PC-3 (cell line): Measurements from ENCODE around the gene ZBTB21. TPM values are rescaled to one million over a fixed set of nuclear protein-coding genes. Genes with fewer than 3 reads are reported as not detected.
A peak's percentile ranks its signal among the peaks of the same experiment; 100 is the strongest.

Experiments
- ATAC-seq: fragments of 200-7000 bp; cut with Tn5 transposase; 2 replicates; pipeline ENCODE4 v1.9.1; 2020; ENCODE audit warnings: mild to moderate bottlenecking, moderate library complexity
- BruUV-seq: library from RNA; stranded (reverse); fragments of 400-500 nt; replicated peaks from 2 replicates; lab custom pipeline; 2021; lab: Mats Ljungman, UMichigan
- CTCF ChIA-PET: fragments of 300-600 bp; sonication (Branson Sonifier 250); formaldehyde crosslinking; loops from one replicate; lab custom pipeline; 2022; ENCODE audit warnings: antibody characterized with exemption; lab: Charles Lee
- POLR2A ChIA-PET: fragments of 300-600 bp; sonication (Branson Sonifier 250); formaldehyde crosslinking; loops from one replicate; lab custom pipeline; 2022; ENCODE audit warnings: antibody characterized with exemption; ENCODE audit not compliant: unreplicated experiment; lab: Charles Lee
- DNase-seq: peaks from one replicate; pipeline ENCODE4 v3.0.0-alpha.2; 2015
- H2AFZ ChIP-seq: fragments of 300-600 bp; sonication (generic); 2 replicates; pipeline ENCODE4 v1.6.0; 2016; ENCODE audit warnings: antibody characterized with exemption, low read length
- H3F3A ChIP-seq: fragments of 300-600 bp; sonication (generic); one replicate; pipeline ENCODE4 v1.6.0; 2017; ENCODE audit warnings: antibody characterized with exemption, low read length, control low read depth, mild to moderate bottlenecking; ENCODE audit not compliant: unreplicated experiment
- H3K27ac ChIP-seq: fragments of 300-600 bp; sonication (generic); 2 replicates; pipeline ENCODE4 v1.5.1; 2016; ENCODE audit warnings: mild to moderate bottlenecking, low read length
- H3K27me3 ChIP-seq: fragments of 300-600 bp; sonication (generic); 2 replicates; pipeline ENCODE4 v1.6.1; 2016; ENCODE audit warnings: low read length, mixed read lengths
- H3K36me3 ChIP-seq: fragments of 300-600 bp; sonication (generic); 2 replicates; pipeline ENCODE4 v1.6.1; 2016; ENCODE audit warnings: low read depth, mixed run types, low read length, mixed read lengths
- H3K4me1 ChIP-seq: fragments of 300-600 bp; sonication (generic); 2 replicates; pipeline ENCODE4 v1.5.1; 2016; ENCODE audit warnings: low read length; ENCODE audit not compliant: insufficient read depth
- H3K4me2 ChIP-seq: fragments of 300-600 bp; sonication (generic); 2 replicates; pipeline ENCODE4 v1.6.0; 2016; ENCODE audit warnings: low read length
- H3K4me3 ChIP-seq: fragments of 300-600 bp; sonication (generic); 2 replicates; pipeline ENCODE4 v1.5.1; 2016; ENCODE audit warnings: mild to moderate bottlenecking, low read length, mixed read lengths
- H3K79me2 ChIP-seq: fragments of 300-600 bp; sonication (generic); 2 replicates; pipeline ENCODE4 v1.6.1; 2017; ENCODE audit warnings: low read length, mixed read lengths
- H3K9ac ChIP-seq: fragments of 300-600 bp; sonication (generic); 2 replicates; pipeline ENCODE4 v1.6.0; 2016; ENCODE audit warnings: mild to moderate bottlenecking, low read length
- H3K9me2 ChIP-seq: fragments of 300-600 bp; sonication (generic); replicated peaks from 2 replicates; pipeline ENCODE4 v1.6.1; 2016; ENCODE audit warnings: mixed run types, low read length, mixed read lengths
- H3K9me3 ChIP-seq: fragments of 300-600 bp; sonication (generic); 2 replicates; pipeline ENCODE4 v1.6.1; 2016; ENCODE audit warnings: low read length, mixed read lengths
- H4K20me1 ChIP-seq: fragments of 300-600 bp; sonication (generic); 2 replicates; pipeline ENCODE4 v1.6.1; 2016; ENCODE audit warnings: low read length, mixed read lengths
- CTCF ChIP-seq: fragments of 300-600 bp; sonication (generic); conservative IDR thresholded peaks from 2 replicates; pipeline ENCODE4 v1.5.1; 2017; ENCODE audit warnings: antibody characterized with exemption, low read depth, mild to moderate bottlenecking, low read length
- EZH2 ChIP-seq: fragments of 300-600 bp; sonication (generic); IDR thresholded peaks from one replicate; pipeline ENCODE4 v1.6.1; 2017; ENCODE audit warnings: antibody characterized with exemption, mild to moderate bottlenecking, low read length; ENCODE audit not compliant: unreplicated experiment
- EZH2phosphoT487 ChIP-seq: fragments of 300-600 bp; sonication (generic); IDR thresholded peaks from 2 replicates; pipeline ENCODE4 v1.6.1; 2018; ENCODE audit warnings: mild to moderate bottlenecking, antibody characterized with exemption, low read length, borderline replicate concordance
- intact Hi-C: fragments of 100-400 bp; cut with micrococcal nuclease; formaldehyde crosslinking; loops from 2 replicates; pipeline ENCODE4 v1.9.0; 2023
- total RNA-seq: library from RNA; depleted of rRNA; stranded (reverse); fragments of >200 nt; gene quantifications from 2 replicates; pipeline ENCODE4 v1.2.3, GENCODE V29; 2014

ZBTB21 gene
- total RNA-seq, 1 experiment from 2014 or later, result 8.1 TPM

- Histone ChIP-seq H3K4me3 (no peak overlapping the region), H3K79me2 (peaks cover 73% of the 10 kb centered on the region), H4K20me1 (no peaks in the 10 kb centered on the region), H3F3A (no peaks in the 10 kb centered on the region), H3K27ac (0 out of 2 replicates have a peak overlapping the region, but pooled peaks have one; percentile 1), H3K36me3 (peaks cover 15% of the 10 kb centered on the region), H2AFZ (no peak overlapping the region), H3K4me2 (no peak overlapping the region), H3K9me3 (no peaks in the 10 kb centered on the region), H3K27me3 (no peaks in the 10 kb centered on the region), H3K9me2 (no peaks in the 10 kb centered on the region), H3K4me1 (peaks cover 40% of the 10 kb centered on the region), H3K9ac (no peak overlapping the region)
- DNase-seq (peak; percentile 31), ATAC-seq (no peak)
- BruUV-seq, result no TSS peak
- POLR2A ChIA-PET, result interaction anchor here (0.6 kb wide), 1 partner anchor 71 kb away, joined by 4 read pairs; no protein-coding TSS in a partner anchor
- CTCF ChIA-PET, result interaction anchor here (0.6 kb wide), 1 partner anchor 40 kb away, joined by 3 read pairs; no protein-coding TSS in a partner anchor
- TF ChIP-seq EZH2phosphoT487 (no peak), CTCF (no peak), EZH2 (no peak)
- intact Hi-C loops, result no loop called here
Measured at GRCh38 chr21:42004406-42005199, 5.6 kb downstream of the ZBTB21 start.

- ChIA-PET POLR2A (interaction anchor here (0.7 kb wide), 1 partner anchor 51 kb away, joined by 6 read pairs; no protein-coding TSS in a partner anchor), CTCF (interaction anchor here (1.2 kb wide), 1 partner anchor 186 kb away, joined by 4 read pairs; no protein-coding TSS in a partner anchor)
- H3K36me3 ChIP-seq, result peaks cover 15% of the 10 kb centered on the region
- no peaks in the 10 kb centered on the region for H3K9me2 ChIP-seq
- H3K4me2 ChIP-seq, result peak overlapping the region; percentile 55
- DNase-seq (peak; percentile 17), ATAC-seq (peak; percentile 12)
- H4K20me1 ChIP-seq, result no peaks in the 10 kb centered on the region
- no peak overlapping the region for H2AFZ ChIP-seq
- peak overlapping the region; percentile 17; the same call in 1 of the 2 replicates for H3K9ac ChIP-seq
- H3K4me3 ChIP-seq, result no peak overlapping the region
- no peaks in the 10 kb centered on the region for H3K9me3 ChIP-seq
- intact Hi-C loops, result loop anchor here (2.0 kb wide), 2 partner anchors 42 to 114 kb away; no protein-coding TSS in a partner anchor
- H3K79me2 ChIP-seq, result peaks cover 58% of the 10 kb centered on the region
- peaks cover 32% of the 10 kb centered on the region for H3K4me1 ChIP-seq
- TF ChIP-seq EZH2phosphoT487 (no peak), EZH2 (no peak), CTCF (no peak)
- BruUV-seq, result no TSS peak
- no peaks in the 10 kb centered on the region for H3K27me3 ChIP-seq
- peak overlapping the region; percentile 80 for H3K27ac ChIP-seq
- H3F3A ChIP-seq, result no peaks in the 10 kb centered on the region
Measured at GRCh38 chr21:42003051-42003461, 7.1 kb downstream of the ZBTB21 start.
